Keratinocyte (primary cell): ENCODE measurements around the gene CSF3. TPM values are rescaled to one million over a fixed set of nuclear protein-coding genes. Genes with fewer than 3 reads are reported as not detected.

Experiments used
- DNase-seq: peaks from one replicate; pipeline ENCODE4 v3.0.0-alpha.2; 2011; ENCODE audit warnings: low read depth, missing footprints, low spot score
- FAIRE-seq: peaks from 2 replicates; lab custom pipeline; 2011; peaks lifted over from hg19 to GRCh38; lab: Jason Lieb, UNC
- H2AFZ ChIP-seq: 2 replicates; pipeline ENCODE4 v1.6.0; 2012; ENCODE audit warnings: low read length, control low read depth, inconsistent platforms; ENCODE audit not compliant: control insufficient read depth
- H3K27ac ChIP-seq: 2 replicates; pipeline ENCODE4 v1.5.1; 2011; ENCODE audit warnings: low read length; ENCODE audit not compliant: control insufficient read depth, insufficient read depth
- H3K27me3 ChIP-seq: 3 replicates; pipeline ENCODE4 v1.6.0; 2011; ENCODE audit warnings: low read length; ENCODE audit not compliant: control insufficient read depth, insufficient read depth; ENCODE audit errors: extremely low read depth
- H3K36me3 ChIP-seq, 2 experiments: 2 replicates in 1 of 2; 3 replicates in 1 of 2; pipeline ENCODE4 v1.5.1; 2011; ENCODE audit warnings: low read length in 2 of 2, mild to moderate bottlenecking in 1 of 2; ENCODE audit not compliant: control insufficient read depth in 2 of 2, insufficient read depth in 2 of 2; ENCODE audit errors: extremely low read depth in 1 of 2
- H3K4me1 ChIP-seq: 3 replicates; pipeline ENCODE4 v1.5.1; 2011; ENCODE audit warnings: low read length; ENCODE audit not compliant: control insufficient read depth, insufficient read depth; ENCODE audit errors: extremely low read depth
- H3K4me2 ChIP-seq: 3 replicates; pipeline ENCODE4 v1.6.0; 2011; ENCODE audit warnings: low read depth, low read length; ENCODE audit not compliant: control insufficient read depth, insufficient read depth; ENCODE audit errors: extremely low read depth
- H3K4me3 ChIP-seq, 3 experiments: fragments of 200-600 bp in 1 of 3; sonication (generic) in 1 of 3; 2 replicates in 2 of 3; 3 replicates in 1 of 3; pipeline ENCODE4 v1.5.1; 2011 to 2016; ENCODE audit warnings: low read length in 3 of 3, mild to moderate bottlenecking in 3 of 3, control low read depth in 2 of 3, inconsistent platforms in 1 of 3, low read depth in 1 of 3, mixed read lengths in 1 of 3, mixed run types in 1 of 3, moderate library complexity in 1 of 3; ENCODE audit not compliant: control insufficient read depth in 2 of 3, insufficient read depth in 2 of 3; ENCODE audit errors: extremely low read depth in 1 of 3
- H3K79me2 ChIP-seq: 2 replicates; pipeline ENCODE4 v1.6.0; 2012; ENCODE audit warnings: low read length; ENCODE audit not compliant: control insufficient read depth, insufficient read depth
- H3K9ac ChIP-seq: 3 replicates; pipeline ENCODE4 v1.6.0; 2011; ENCODE audit warnings: low read length; ENCODE audit not compliant: control insufficient read depth, insufficient read depth; ENCODE audit errors: extremely low read depth
- H3K9me1 ChIP-seq: 3 replicates; pipeline ENCODE4 v1.6.0; 2011; ENCODE audit warnings: low read length; ENCODE audit not compliant: control insufficient read depth, insufficient read depth; ENCODE audit errors: extremely low read depth
- H3K9me3 ChIP-seq: 2 replicates; pipeline ENCODE4 v1.5.1; 2012; ENCODE audit warnings: low read depth, low read length; ENCODE audit not compliant: control insufficient read depth
- H4K20me1 ChIP-seq: 3 replicates; pipeline ENCODE4 v1.6.0; 2011; ENCODE audit warnings: low read length; ENCODE audit not compliant: control insufficient read depth, insufficient read depth; ENCODE audit errors: extremely low read depth
- CTCF ChIP-seq, 3 experiments: IDR thresholded peaks in 1 of 3; conservative IDR thresholded peaks in 1 of 3; optimal IDR thresholded peaks in 1 of 3; 2 replicates in 2 of 3; 3 replicates in 1 of 3; pipeline versions ENCODE3 to v1.5.1; 2011; ENCODE audit warnings: low read length in 3 of 3, mild to moderate bottlenecking in 3 of 3, moderate library complexity in 2 of 3, control low read depth in 1 of 3, inconsistent platforms in 1 of 3; ENCODE audit not compliant: insufficient read depth in 2 of 3; ENCODE audit errors: extremely low read depth in 1 of 3
- EZH2 ChIP-seq: IDR thresholded peaks from one replicate; pipeline ENCODE4 v1.6.1; 2012; ENCODE audit warnings: inconsistent platforms, mild to moderate bottlenecking, low read length, moderate library complexity
- dilution Hi-C: fragments of 300-500 bp; cut with MboI; formaldehyde crosslinking; loops from one replicate; pipeline ENCODE4 v1.7.0; 2020; ENCODE audit warnings: low sequenced_read_pairs; ENCODE audit not compliant: extremely low pct_ligation_motif_present
- polyA plus RNA-seq, 5 experiments: library from polyadenylated mRNA; depleted of rRNA in 3 of 5; stranded (reverse) in 3 of 5; stranded (forward) in 1 of 5; unstranded in 1 of 5; fragments of >200 nt; gene quantifications; 1 replicate in 1 of 5; 2 replicates in 3 of 5; 3 replicates in 1 of 5; pipeline versions ENCODE4 v1.2.1 to v1.2.3, GENCODE V29; 2011 to 2012; ENCODE audit warnings: missing spikeins in 2 of 5, low read depth in 1 of 5, low replicate concordance in 1 of 5

Gene CSF3
- polyA plus RNA-seq, 1 donor (not counting 4 experiments of a cell fraction or from before 2014, with no cell fraction given) = 0.76 TPM

DNA sequence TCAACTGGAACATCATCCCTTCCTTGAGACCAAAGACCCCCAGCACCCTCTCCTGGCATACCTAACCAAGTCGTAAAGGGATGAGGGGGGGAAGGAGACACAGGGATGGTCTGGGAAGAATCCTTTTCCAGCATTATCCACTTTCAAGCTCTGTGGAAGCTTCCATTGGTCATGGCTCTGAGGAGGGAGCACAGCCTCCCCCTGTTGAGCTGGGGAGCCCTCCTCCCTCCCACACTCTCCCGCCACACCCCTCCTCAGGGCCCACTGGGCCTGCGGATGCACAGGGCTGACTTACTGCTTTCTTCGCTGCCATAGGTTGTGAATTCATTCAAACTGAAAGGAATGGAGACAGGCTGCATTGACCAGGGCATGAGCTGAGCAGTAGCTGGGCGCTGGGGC is 12.4 kb downstream of the CSF3 start:
- DNase-seq (no peak), FAIRE-seq (no peak)
- no peak overlapping the region for H3K9ac ChIP-seq
- no peaks in the 10 kb centered on the region for H3K79me2 ChIP-seq
- TF ChIP-seq EZH2 = no peak
- peaks cover 2% of the 10 kb centered on the region for H3K9me1 ChIP-seq
- no peak overlapping the region for H3K4me2 ChIP-seq
- H4K20me1 ChIP-seq = no peaks in the 10 kb centered on the region
- no peak overlapping the region for H3K27ac ChIP-seq
- H3K27me3 ChIP-seq = no peaks in the 10 kb centered on the region
- no peak overlapping the region for H2AFZ ChIP-seq
- peaks cover 18 to 56% of the 10 kb centered on the region in 2 experiments for H3K36me3 ChIP-seq
- no peaks in the 10 kb centered on the region for H3K9me3 ChIP-seq
- dilution Hi-C loops = no loop called here
- peaks cover 63% of the 10 kb centered on the region for H3K4me1 ChIP-seq
- H3K4me3 ChIP-seq = no peak overlapping the region

GRCh38 chr17:40028595-40028994 is 13.4 kb downstream of the CSF3 start:
- Histone ChIP-seq H2AFZ (no peak overlapping the region), H3K4me2 (no peak overlapping the region), H3K27me3 (no peaks in the 10 kb centered on the region), H3K9me1 (no peaks in the 10 kb centered on the region), H3K9me3 (no peaks in the 10 kb centered on the region), H3K27ac (no peak overlapping the region), H3K4me1 (peaks cover 54% of the 10 kb centered on the region), H3K4me3 (no peak overlapping the region), H3K9ac (no peak overlapping the region), H3K79me2 (no peaks in the 10 kb centered on the region), H3K36me3 (peaks cover 17 to 53% of the 10 kb centered on the region in 2 experiments), H4K20me1 (no peaks in the 10 kb centered on the region)
- dilution Hi-C loops = no loop called here
- no peak for FAIRE-seq
- no peak for DNase-seq
- TF ChIP-seq CTCF (optimal IDR thresholded peaks at IDR 0.05 in 1 of 3, IDR thresholded peaks at IDR 0.05 in 1 of 3, conservative IDR thresholded peaks at IDR 0.05 in 1 of 3; ENCODE audit: extremely low read depth in 1 of 3, insufficient read depth in 2 of 3, low read length in 3 of 3) = no peak

- dilution Hi-C loops = no loop called here
- no peaks in the 10 kb centered on the region for H3K27me3 ChIP-seq
- peak overlapping the region; percentile 45 for H3K27ac ChIP-seq
- no peaks in the 10 kb centered on the region for H3K79me2 ChIP-seq
- H3K9ac ChIP-seq = peak overlapping the region; percentile 55
- DNase-seq = peak; percentile 63
- H4K20me1 ChIP-seq = no peaks in the 10 kb centered on the region
- no peak for TF ChIP-seq CTCF (optimal IDR thresholded peaks at IDR 0.05 in 1 of 3, IDR thresholded peaks at IDR 0.05 in 1 of 3, conservative IDR thresholded peaks at IDR 0.05 in 1 of 3; ENCODE audit: extremely low read depth in 1 of 3, insufficient read depth in 2 of 3, low read length in 3 of 3)
- TF ChIP-seq EZH2 = no peak
- peak overlapping the region; percentile 42 for H2AFZ ChIP-seq
- peaks cover 29% of the 10 kb centered on the region for H3K4me1 ChIP-seq
- peak overlapping the region; percentile 35 for H3K4me2 ChIP-seq
- no peaks in the 10 kb centered on the region for H3K9me1 ChIP-seq
- peaks cover 22 to 40% of the 10 kb centered on the region in 2 experiments for H3K36me3 ChIP-seq
- no peaks in the 10 kb centered on the region for H3K9me3 ChIP-seq
- FAIRE-seq = peak; percentile 96
- H3K4me3 ChIP-seq = no peak overlapping the region
Measured at GRCh38 chr17:40031706-40032105, 16.5 kb downstream of the CSF3 start.
